ENCODE measurements around the gene NEK3. TPM values are rescaled to one million over a fixed set of nuclear protein-coding genes. Genes with fewer than 3 reads are reported as not detected.

Gene NEK3
- polyA plus RNA-seq, 3 donors = 5.7 to 13.7 (median 6.1) TPM

DNA sequence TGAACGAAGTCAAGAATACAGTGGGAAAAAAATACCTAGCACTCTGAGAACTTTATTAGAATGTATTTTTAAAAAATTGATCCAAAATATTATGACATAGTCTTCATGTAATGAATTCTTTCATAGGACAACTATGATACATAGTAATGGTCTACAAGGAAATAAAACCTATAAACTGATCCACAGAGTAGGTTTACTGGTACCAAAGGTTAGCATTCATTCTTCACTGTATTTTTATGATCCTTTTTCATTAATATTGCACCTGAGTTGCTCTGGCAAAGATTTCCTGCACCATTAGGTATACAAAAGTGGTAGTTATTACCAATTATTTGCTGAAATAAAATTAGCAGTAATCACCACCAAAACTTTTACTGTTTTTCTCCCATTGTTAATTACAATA is 4.2 kb downstream of the NEK3 start:
- Mint-ChIP-seq H3K4me1 (peaks cover 32% of the 10 kb centered on the region), H3K4me3 (no peak overlapping the region), H3K27ac (no peak overlapping the region), H3K36me3 (peaks cover 30 to 44% of the 10 kb centered on the region in 2 donors), H3K9me3 (peaks cover 0 to 2% (median 0%) of the 10 kb centered on the region in 7 donors), H3K27me3 (ENCODE audit: low read depth in 3 of 3) (peaks cover 0 to 7% (median 6%) of the 10 kb centered on the region in 3 donors)
- H3K79me2 ChIP-seq (ENCODE audit: insufficient read depth, low read length) = no peaks in the 10 kb centered on the region
- no peak overlapping the region for H3K4me3 ChIP-seq (replicated peaks in 1 of 3; ENCODE audit: low read depth in 2 of 3, low read length in 3 of 3)
- H3K27ac ChIP-seq (ENCODE audit: low read depth in 1 of 2, low read length in 2 of 2) = no peak overlapping the region
- H3K9me3 ChIP-seq (replicated peaks in 1 of 2; ENCODE audit: control insufficient read depth in 1 of 2, insufficient read depth in 1 of 2, low read length in 2 of 2) = no peaks in the 10 kb centered on the region
- TF ChIP-seq, protein P1, sequence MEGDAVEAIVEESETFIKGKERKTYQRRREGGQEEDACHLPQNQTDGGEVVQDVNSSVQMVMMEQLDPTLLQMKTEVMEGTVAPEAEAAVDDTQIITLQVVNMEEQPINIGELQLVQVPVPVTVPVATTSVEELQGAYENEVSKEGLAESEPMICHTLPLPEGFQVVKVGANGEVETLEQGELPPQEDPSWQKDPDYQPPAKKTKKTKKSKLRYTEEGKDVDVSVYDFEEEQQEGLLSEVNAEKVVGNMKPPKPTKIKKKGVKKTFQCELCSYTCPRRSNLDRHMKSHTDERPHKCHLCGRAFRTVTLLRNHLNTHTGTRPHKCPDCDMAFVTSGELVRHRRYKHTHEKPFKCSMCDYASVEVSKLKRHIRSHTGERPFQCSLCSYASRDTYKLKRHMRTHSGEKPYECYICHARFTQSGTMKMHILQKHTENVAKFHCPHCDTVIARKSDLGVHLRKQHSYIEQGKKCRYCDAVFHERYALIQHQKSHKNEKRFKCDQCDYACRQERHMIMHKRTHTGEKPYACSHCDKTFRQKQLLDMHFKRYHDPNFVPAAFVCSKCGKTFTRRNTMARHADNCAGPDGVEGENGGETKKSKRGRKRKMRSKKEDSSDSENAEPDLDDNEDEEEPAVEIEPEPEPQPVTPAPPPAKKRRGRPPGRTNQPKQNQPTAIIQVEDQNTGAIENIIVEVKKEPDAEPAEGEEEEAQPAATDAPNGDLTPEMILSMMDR (IDR thresholded peaks at IDR 0.05) = no peak
- WGBS (ENCODE audit: insufficient coverage) = no CpG with 5 or more reads among the region's 1 CpG
- H4K20me1 ChIP-seq (ENCODE audit: insufficient read depth, low read length) = no peaks in the 10 kb centered on the region
- no peak overlapping the region for H3K9ac ChIP-seq (ENCODE audit: insufficient read depth, low read length, poor library complexity, severe bottlenecking)
- peaks cover 11 to 18% of the 10 kb centered on the region in 2 donors for H3K4me1 ChIP-seq (ENCODE audit: control insufficient read depth in 1 of 2, insufficient read depth in 2 of 2, low read length in 2 of 2)
- no peak overlapping the region for H3K4me2 ChIP-seq (replicated peaks; ENCODE audit: extremely low read depth, low read length, poor library complexity, severe bottlenecking)
- intact Hi-C loops (cut with micrococcal nuclease) = no loop called here
- peaks cover 0 to 4% of the 10 kb centered on the region in 2 donors for H3K27me3 ChIP-seq (ENCODE audit: control insufficient read depth in 2 of 2, insufficient read depth in 2 of 2, low read length in 2 of 2)
- no peak overlapping the region for H2AFZ ChIP-seq (ENCODE audit: insufficient read depth, low read depth, low read length, poor library complexity, severe bottlenecking)
- H3K36me3 ChIP-seq (replicated peaks in 1 of 2; ENCODE audit: control insufficient read depth in 1 of 2, insufficient read depth in 2 of 2, low read length in 2 of 2) = peaks cover 20 to 48% of the 10 kb centered on the region in 2 donors
- DNase-seq = no peak

DNA sequence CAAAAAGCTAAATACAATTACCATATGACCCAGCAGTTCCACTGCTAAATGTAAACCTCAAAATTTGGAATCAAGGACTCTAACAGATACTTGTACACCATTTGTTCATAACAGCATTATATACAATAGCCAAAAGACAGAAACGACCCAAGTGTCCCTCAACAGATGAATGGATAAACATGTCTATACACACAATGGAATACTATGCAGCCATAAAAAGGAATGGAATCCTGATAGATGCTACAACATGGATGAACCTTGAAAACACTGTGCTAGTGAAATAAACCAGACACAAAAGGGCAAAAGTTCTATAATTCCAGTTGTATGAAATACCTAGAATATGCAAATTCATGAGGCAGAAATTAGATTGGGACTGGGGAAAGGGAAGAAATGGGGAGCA is 12.2 kb downstream of the NEK3 start:
- Histone ChIP-seq H3K4me3 (replicated peaks in 1 of 3; ENCODE audit: low read depth in 2 of 3, low read length in 3 of 3) (no peak overlapping the region), H3K79me2 (ENCODE audit: insufficient read depth, low read length) (no peaks in the 10 kb centered on the region), H3K9ac (ENCODE audit: insufficient read depth, low read length, poor library complexity, severe bottlenecking) (no peak overlapping the region), H3K36me3 (replicated peaks in 1 of 2; ENCODE audit: control insufficient read depth in 1 of 2, insufficient read depth in 2 of 2, low read length in 2 of 2) (peaks cover 38 to 89% of the 10 kb centered on the region in 2 donors), H3K4me1 (ENCODE audit: control insufficient read depth in 1 of 2, insufficient read depth in 2 of 2, low read length in 2 of 2) (no peaks in the 10 kb centered on the region), H3K27ac (ENCODE audit: low read depth in 1 of 2, low read length in 2 of 2) (no peak overlapping the region), H3K4me2 (replicated peaks; ENCODE audit: extremely low read depth, low read length, poor library complexity, severe bottlenecking) (no peak overlapping the region), H3K9me3 (replicated peaks in 1 of 2; ENCODE audit: control insufficient read depth in 1 of 2, insufficient read depth in 1 of 2, low read length in 2 of 2) (no peaks in the 10 kb centered on the region), H2AFZ (ENCODE audit: insufficient read depth, low read depth, low read length, poor library complexity, severe bottlenecking) (no peak overlapping the region), H4K20me1 (ENCODE audit: insufficient read depth, low read length) (no peaks in the 10 kb centered on the region), H3K27me3 (ENCODE audit: control insufficient read depth in 2 of 2, insufficient read depth in 2 of 2, low read length in 2 of 2) (no peaks in the 10 kb centered on the region)
- no peak for DNase-seq
- H3K27me3 Mint-ChIP-seq (ENCODE audit: low read depth in 3 of 3) = peaks cover 0 to 2% (median 0%) of the 10 kb centered on the region in 3 donors
- no peak overlapping the region for H3K4me3 Mint-ChIP-seq
- H3K4me1 Mint-ChIP-seq = no peaks in the 10 kb centered on the region
- intact Hi-C loops (cut with micrococcal nuclease) = no loop called here
- 100% methylated on average over 1 of the region's 1 CpG for WGBS (ENCODE audit: insufficient coverage)
- TF ChIP-seq, protein P1 (IDR thresholded peaks at IDR 0.05) = no peak
- H3K36me3 Mint-ChIP-seq = peaks cover 53 to 69% of the 10 kb centered on the region in 2 donors
- no peak overlapping the region for H3K27ac Mint-ChIP-seq
- H3K9me3 Mint-ChIP-seq = peaks cover 0 to 4% (median 0%) of the 10 kb centered on the region in 7 donors

All from CD14-positive monocyte (primary cell).